HCT116 (cell line): Measurements from ENCODE around the gene ANKIB1. TPM values are rescaled to one million over a fixed set of nuclear protein-coding genes. Genes with fewer than 3 reads are reported as not detected.

Source experiments
- ATAC-seq: fragments of 200-7000 bp; cut with Tn5 transposase; 2 replicates; pipeline ENCODE4 v1.9.1; 2020; ENCODE audit warnings: mild to moderate bottlenecking, moderate library complexity
- BruUV-seq: library from RNA; stranded (reverse); fragments of 400-500 nt; replicated peaks from 2 replicates; lab custom pipeline; 2021; lab: Mats Ljungman, UMichigan
- CTCF ChIA-PET: fragments of 300-600 bp; sonication (Branson Sonifier 250); formaldehyde crosslinking; loops from one replicate; lab custom pipeline; 2021; ENCODE audit warnings: antibody characterized with exemption; lab: Charles Lee
- POLR2A ChIA-PET: fragments of 300-600, 350-600 bp; sonication (Branson Sonifier 250); formaldehyde crosslinking; loops from one replicate; lab custom pipeline; 2021; ENCODE audit warnings: antibody characterized with exemption; lab: Charles Lee
- RAD21 ChIA-PET, 2 experiments: fragments of 300-600 bp; sonication (Branson Sonifier 250); formaldehyde crosslinking; loops; one replicate each; lab custom pipeline; 2023; ENCODE audit warnings: low total read pairs in 2 of 2; ENCODE audit not compliant: uncharacterized antibody in 2 of 2, unreplicated experiment in 2 of 2, low non-redundant PET in 1 of 2; lab: Charles Lee
- DNase-seq: peaks from one replicate; pipeline ENCODE4 v3.0.0-alpha.2; 2010; ENCODE audit warnings: low read depth, low spot score
- H2AFZ ChIP-seq: fragments of 200-600 bp; shearing (Covaris generic), sonication (generic); 2 replicates; pipeline ENCODE4 v1.6.1; 2017; ENCODE audit warnings: low read depth, mixed run types, mixed read lengths, antibody characterized with exemption, low read length; ENCODE audit not compliant: poor library complexity, severe bottlenecking
- H3K27ac ChIP-seq: 2 replicates; pipeline ENCODE4 v1.5.1; 2012; ENCODE audit warnings: low read depth, low read length
- H3K27me3 ChIP-seq: fragments of 200-600 bp; sonication (generic); 2 replicates; pipeline ENCODE4 v1.6.1; 2016; ENCODE audit warnings: mixed run types, low read length, mixed read lengths; ENCODE audit not compliant: insufficient read depth
- H3K36me3 ChIP-seq, 2 experiments: fragments of 200-500 bp in 1 of 2; fragments of 200-600 bp in 1 of 2; sonication (Bioruptor generic) in 1 of 2; sonication (generic) in 1 of 2; 2 replicates each; pipeline versions ENCODE4 v1.5.1 to v1.6.1; 2014 to 2016; ENCODE audit warnings: low read length in 2 of 2, inconsistent platforms in 1 of 2, mixed read lengths in 1 of 2, mixed run types in 1 of 2; ENCODE audit not compliant: insufficient read depth in 2 of 2, control insufficient read depth in 1 of 2
- H3K4me1 ChIP-seq, 2 experiments: fragments of 200-600 bp in 1 of 2; sonication (generic) in 1 of 2; 2 replicates each; pipeline versions ENCODE4 v1.5.1 to v1.6.1; 2012 to 2017; ENCODE audit warnings: low read length in 2 of 2, inconsistent platforms in 1 of 2, mild to moderate bottlenecking in 1 of 2, mixed read lengths in 1 of 2, mixed run types in 1 of 2, moderate library complexity in 1 of 2; ENCODE audit not compliant: insufficient read depth in 2 of 2, control insufficient read depth in 1 of 2
- H3K4me2 ChIP-seq: fragments of 200-600 bp; sonication (generic); 2 replicates; pipeline ENCODE4 v1.6.1; 2017; ENCODE audit warnings: mixed run types, low read length, mixed read lengths
- H3K4me3 ChIP-seq, 2 experiments: fragments of 200-600 bp in 1 of 2; sonication (generic) in 1 of 2; replicated peaks in 1 of 2; 2 replicates each; pipeline ENCODE4 v1.5.1; 2011 to 2016; ENCODE audit warnings: low read length in 2 of 2, control low read depth in 1 of 2, low read depth in 1 of 2, mild to moderate bottlenecking in 1 of 2, mixed read lengths in 1 of 2, mixed run types in 1 of 2
- H3K79me2 ChIP-seq: fragments of 200-600 bp; sonication (generic); 2 replicates; pipeline ENCODE4 v1.6.1; 2017; ENCODE audit warnings: mild to moderate bottlenecking, mixed run types, low read length, moderate library complexity, mixed read lengths; ENCODE audit not compliant: insufficient read depth
- H3K9ac ChIP-seq: fragments of 200-600 bp; sonication (generic); 2 replicates; pipeline ENCODE4 v1.6.1; 2016; ENCODE audit warnings: low read length, mixed read lengths
- H3K9me2 ChIP-seq: fragments of 200-600 bp; sonication (generic), shearing (Covaris generic); 2 replicates; pipeline ENCODE4 v1.6.1; 2017; ENCODE audit warnings: mixed run types, mild to moderate bottlenecking, moderate library complexity; ENCODE audit not compliant: insufficient read depth
- H3K9me3 ChIP-seq, 2 experiments: fragments of 200-500 bp in 1 of 2; fragments of 200-600 bp in 1 of 2; sonication (Bioruptor generic) in 1 of 2; sonication (generic) in 1 of 2; 2 replicates each; pipeline ENCODE4 v1.6.1; 2014 to 2017; ENCODE audit warnings: low read length in 2 of 2, mixed read lengths in 2 of 2, inconsistent platforms in 1 of 2, low read depth in 1 of 2, mild to moderate bottlenecking in 1 of 2, mixed run types in 1 of 2, moderate library complexity in 1 of 2; ENCODE audit not compliant: control insufficient read depth in 1 of 2, insufficient read depth in 1 of 2
- H4K20me1 ChIP-seq: fragments of 200-600 bp; sonication (generic), shearing (Covaris generic); 2 replicates; pipeline ENCODE4 v1.6.1; 2017; ENCODE audit warnings: mixed run types, mild to moderate bottlenecking, moderate library complexity; ENCODE audit not compliant: insufficient read depth
- CEBPB ChIP-seq: IDR thresholded peaks from 2 replicates; pipeline ENCODE4 v1.6.1; 2012; ENCODE audit warnings: low read depth
- ELF1 ChIP-seq: IDR thresholded peaks from 2 replicates; pipeline ENCODE4 v1.6.1; 2012; ENCODE audit warnings: low read depth, borderline replicate concordance
- EZH2 ChIP-seq: fragments of 200-600 bp; sonication (generic); IDR thresholded peaks from 2 replicates; pipeline ENCODE4 v1.6.1; 2017; ENCODE audit warnings: antibody characterized with exemption, mixed run types
- EZH2phosphoT487 ChIP-seq: fragments of 200-600 bp; IDR thresholded peaks from 2 replicates; pipeline ENCODE4 v1.6.1; 2018; ENCODE audit warnings: antibody characterized with exemption, borderline replicate concordance
- JUND ChIP-seq: IDR thresholded peaks from 2 replicates; pipeline ENCODE4 v1.6.1; 2012
- MAX ChIP-seq: IDR thresholded peaks from 2 replicates; pipeline ENCODE4 v1.6.1; 2012
- POLR2A ChIP-seq: IDR thresholded peaks from 2 replicates; pipeline ENCODE4 v1.7.0; 2011; ENCODE audit warnings: borderline replicate concordance; ENCODE audit not compliant: insufficient read depth, insufficient read length; ENCODE audit errors: extremely low read depth
- SIN3A ChIP-seq: IDR thresholded peaks from 2 replicates; pipeline ENCODE4 v1.6.1; 2012; ENCODE audit warnings: low read depth
- SP1 ChIP-seq: IDR thresholded peaks from 2 replicates; pipeline ENCODE4 v1.6.1; 2012; ENCODE audit warnings: low read depth
- SRF ChIP-seq: IDR thresholded peaks from 2 replicates; pipeline ENCODE4 v1.6.1; 2012; ENCODE audit warnings: low read depth
- TCF7L2 ChIP-seq: IDR thresholded peaks from 2 replicates; pipeline ENCODE4 v1.7.0; 2011; ENCODE audit warnings: borderline replicate concordance, inconsistent platforms; ENCODE audit not compliant: insufficient read depth, insufficient read length; ENCODE audit errors: extremely low read depth
- intact Hi-C: fragments of 100-400 bp; cut with micrococcal nuclease; formaldehyde crosslinking; loops from 2 replicates; pipeline ENCODE4 v1.10.0; 2022
- total RNA-seq: library from RNA; stranded (reverse); gene quantifications from one replicate; pipeline ENCODE4 v1.2.1, GENCODE V29; 2021; ENCODE audit not compliant: unreplicated experiment

Gene ANKIB1
- total RNA-seq, 1 experiment from 2014 or later: 41.2 TPM

DNA sequence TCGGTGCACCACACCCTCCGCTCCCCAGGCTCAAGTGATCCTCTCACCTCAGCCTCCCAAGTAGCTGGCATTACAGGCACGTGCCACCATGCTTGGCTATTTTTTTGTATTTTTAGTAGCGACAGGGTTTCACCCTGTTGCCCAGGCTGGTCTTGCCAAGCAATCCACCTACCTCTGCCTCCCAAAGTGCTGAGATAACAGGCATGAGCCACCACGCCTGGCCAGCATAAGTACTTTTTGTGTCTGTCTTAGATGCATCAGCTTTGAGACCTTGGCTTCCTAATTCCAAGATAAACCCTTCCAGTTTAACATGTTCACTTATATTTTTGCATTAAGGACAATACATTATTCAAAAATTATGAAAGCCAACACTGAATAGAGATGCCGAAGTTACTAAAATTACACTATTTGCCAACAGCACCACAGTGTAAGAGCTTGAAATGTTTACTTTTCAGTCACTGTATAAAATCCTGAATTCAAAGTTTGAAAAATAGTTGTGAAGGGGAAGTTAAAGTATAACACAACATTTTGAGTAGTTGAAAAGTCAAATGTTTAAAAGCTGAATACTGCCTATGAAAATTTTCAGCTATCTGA, 36.5 kb downstream of the ANKIB1 start:
- no peak overlapping the region for H3K4me3 ChIP-seq
- no TSS peak for BruUV-seq
- no peak for DNase-seq
- H3K9ac ChIP-seq: no peak overlapping the region
- no peak for ATAC-seq
- intact Hi-C loops: no loop called here
- POLR2A ChIA-PET: no interaction called here
- no peaks in the 10 kb centered on the region for H3K36me3 ChIP-seq
- no peak overlapping the region for H2AFZ ChIP-seq
- H3K79me2 ChIP-seq: peaks cover 43% of the 10 kb centered on the region
- no peaks in the 10 kb centered on the region for H3K9me3 ChIP-seq
- TF ChIP-seq TCF7L2 (no peak), CEBPB (no peak), SIN3A (no peak), EZH2 (no peak), SRF (no peak), ELF1 (no peak), SP1 (no peak), MAX (no peak), JUND (no peak), EZH2phosphoT487 (no peak)
- TF ChIP-seq, all 23 proteins: peak for 0
- Histone ChIP-seq H3K9me2 (no peaks in the 10 kb centered on the region), H3K27me3 (no peaks in the 10 kb centered on the region), H3K27ac (no peak overlapping the region), H3K4me2 (no peak overlapping the region), H3K4me1 (no peaks in the 10 kb centered on the region), H4K20me1 (no peaks in the 10 kb centered on the region)
- RAD21 ChIA-PET: no interaction called here
- CTCF ChIA-PET: no interaction called here

DNA sequence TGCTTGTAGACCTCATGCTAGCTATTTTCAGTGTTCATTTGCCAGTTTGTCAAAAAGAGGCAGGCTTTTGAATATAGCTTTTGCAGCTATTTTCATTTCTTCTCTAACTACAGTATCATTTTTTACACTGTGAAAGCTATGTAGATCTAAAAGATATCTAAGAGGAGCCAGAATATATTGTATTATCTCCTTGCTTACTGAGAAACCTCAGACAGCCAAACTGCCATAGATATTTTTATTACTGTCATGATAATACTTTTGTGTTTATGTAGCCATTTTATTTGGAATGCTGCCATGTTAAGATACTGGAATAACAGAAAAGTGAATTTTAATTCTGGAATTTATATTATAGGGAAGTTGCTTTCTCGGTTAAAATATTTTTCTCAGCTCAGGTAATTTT, 37.2 kb downstream of the ANKIB1 start:
- H3K9ac ChIP-seq: no peak overlapping the region
- TF ChIP-seq TCF7L2 (no peak), SRF (no peak), POLR2A (no peak)
- no peaks in the 10 kb centered on the region for H3K9me2 ChIP-seq
- ChIA-PET CTCF (no interaction called here), POLR2A (no interaction called here), RAD21 (no interaction called here)
- no peaks in the 10 kb centered on the region for H3K9me3 ChIP-seq
- no peaks in the 10 kb centered on the region for H4K20me1 ChIP-seq
- H3K4me1 ChIP-seq: no peaks in the 10 kb centered on the region
- H3K27ac ChIP-seq: no peak overlapping the region
- BruUV-seq: no TSS peak
- H3K4me3 ChIP-seq: no peak overlapping the region
- DNase-seq (no peak), ATAC-seq (no peak)
- H2AFZ ChIP-seq: no peak overlapping the region
- H3K79me2 ChIP-seq: peaks cover 41% of the 10 kb centered on the region
- H3K36me3 ChIP-seq: no peaks in the 10 kb centered on the region
- no peak overlapping the region for H3K4me2 ChIP-seq
- no peaks in the 10 kb centered on the region for H3K27me3 ChIP-seq
- intact Hi-C loops: no loop called here
